MCF 10A (cell line): ENCODE data around the gene PFKFB3. TPM values are rescaled to one million over a fixed set of nuclear protein-coding genes. Genes with fewer than 3 reads are reported as not detected.

Experiments used
- BruUV-seq: library from RNA; stranded (reverse); fragments of 400-500 nt; replicated peaks from 2 replicates; lab custom pipeline; 2021; lab: Mats Ljungman, UMichigan
- CTCF ChIA-PET: fragments of 300-600 bp; sonication (Branson Sonifier 250); formaldehyde crosslinking; extraction: SDS; loops from one replicate; lab custom pipeline; 2021; ENCODE audit warnings: antibody characterized with exemption, inconsistent platforms; lab: Yijun Ruan, JAX
- POLR2A ChIA-PET: fragments of 300-600, 350-650 bp; sonication (Branson Sonifier 250); formaldehyde crosslinking; extraction: SDS; loops from one replicate; lab custom pipeline; 2020; ENCODE audit warnings: antibody characterized with exemption, inconsistent platforms; lab: Yijun Ruan, JAX
- DNase-seq: peaks from one replicate; pipeline ENCODE4 v3.0.0-alpha.2; 2018; ENCODE audit not compliant: unreplicated experiment
- H3K27ac Mint-ChIP-seq: one replicate; pipeline ENCODE4 v1.8.0; 2022; ENCODE audit warnings: mild to moderate bottlenecking, low read depth, mixed read lengths; ENCODE audit not compliant: unreplicated experiment
- H3K27me3 Mint-ChIP-seq: one replicate; pipeline ENCODE4 v1.8.0; 2022; ENCODE audit warnings: mixed read lengths; ENCODE audit not compliant: insufficient read depth, unreplicated experiment
- H3K36me3 Mint-ChIP-seq: one replicate; pipeline ENCODE4 v1.8.0; 2022; ENCODE audit warnings: mild to moderate bottlenecking, moderate library complexity, mixed read lengths; ENCODE audit not compliant: insufficient read depth, unreplicated experiment
- H3K4me1 Mint-ChIP-seq: one replicate; pipeline ENCODE4 v1.8.0; 2022; ENCODE audit warnings: mixed read lengths; ENCODE audit not compliant: insufficient read depth, unreplicated experiment
- H3K4me3 Mint-ChIP-seq: one replicate; pipeline ENCODE4 v1.8.0; 2022; ENCODE audit warnings: mild to moderate bottlenecking, moderate library complexity, mixed read lengths; ENCODE audit not compliant: unreplicated experiment
- H3K9me3 Mint-ChIP-seq: one replicate; pipeline ENCODE4 v1.8.0; 2022; ENCODE audit warnings: mixed read lengths; ENCODE audit not compliant: unreplicated experiment
- CTCF ChIP-seq: fragments of 200-600 bp; IDR thresholded peaks from one replicate; pipeline ENCODE4 v1.8.0; 2022; ENCODE audit warnings: antibody characterized with exemption, mild to moderate bottlenecking; ENCODE audit not compliant: unreplicated experiment
- intact Hi-C: fragments of 100-400 bp; cut with micrococcal nuclease; formaldehyde crosslinking; loops from 2 replicates; pipeline ENCODE4 v1.14.1; 2022
- total RNA-seq: library from RNA; stranded (reverse); gene quantifications from 2 replicates; pipeline ENCODE4 v1.2.3, GENCODE V29; 2022

Gene PFKFB3
- total RNA-seq, 1 experiment from 2014 or later, result 15.8 TPM

- intact Hi-C loops, result no loop called here
Observed at GRCh38 chr10:6201516-6201975, 1.2 kb upstream of the PFKFB3 start.

GRCh38 chr10:6202098-6202683, 541 bp upstream of the PFKFB3 start:
- Mint-ChIP-seq H3K36me3 (no peaks in the 10 kb centered on the region), H3K4me3 (peak overlapping the region; percentile 94), H3K9me3 (no peaks in the 10 kb centered on the region), H3K27me3 (no peaks in the 10 kb centered on the region), H3K4me1 (peaks cover 19% of the 10 kb centered on the region), H3K27ac (no peak overlapping the region)
- intact Hi-C loops, result loop anchor here (1.0 to 2.0 kb wide), 3 partner anchors 79 to 199 kb away; no protein-coding TSS in a partner anchor
- ChIA-PET POLR2A (interaction anchor here (0.5 to 6.9 kb wide), 14 partner anchors 39 to 760 kb away, joined by 3 to 100 read pairs (median 4); no protein-coding TSS in a partner anchor), CTCF (interaction anchor here (0.7 to 5.2 kb wide), 26 partner anchors 10 to 220 kb away, joined by 3 to 114 read pairs (median 4); no protein-coding TSS in a partner anchor)
- TF ChIP-seq CTCF, result no peak
- BruUV-seq, result no TSS peak
- DNase-seq, result no peak

More at GRCh38 chr10:6201516-6201975, 1.2 kb upstream of the PFKFB3 start:
- Mint-ChIP-seq H3K27ac (no peak overlapping the region), H3K36me3 (no peaks in the 10 kb centered on the region), H3K4me1 (peaks cover 19% of the 10 kb centered on the region), H3K9me3 (no peaks in the 10 kb centered on the region), H3K27me3 (no peaks in the 10 kb centered on the region), H3K4me3 (peak overlapping the region; percentile 94)
- ChIA-PET CTCF (interaction anchor here (0.8 to 5.2 kb wide), 10 partner anchors 9 to 207 kb away, joined by 3 to 114 read pairs (median 4); no protein-coding TSS in a partner anchor), POLR2A (interaction anchor here (0.9 to 6.9 kb wide), 6 partner anchors 74 to 204 kb away, joined by 3 to 100 read pairs (median 6); no protein-coding TSS in a partner anchor)
- TF ChIP-seq CTCF, result no peak
- no TSS peak for BruUV-seq
- peak; percentile 32 for DNase-seq

GRCh38 chr10:6203331-6204062, 765 bp downstream of the PFKFB3 start:
- H3K4me1 Mint-ChIP-seq, result peaks cover 19% of the 10 kb centered on the region
- peak; percentile 50 for DNase-seq
- BruUV-seq, result no TSS peak
- no peaks in the 10 kb centered on the region for H3K9me3 Mint-ChIP-seq
- ChIA-PET POLR2A (interaction anchor here (0.6 to 6.9 kb wide), 11 partner anchors 10 to 203 kb away, joined by 3 to 100 read pairs (median 6); no protein-coding TSS in a partner anchor), CTCF (interaction anchor here (0.6 to 5.2 kb wide), 16 partner anchors 13 to 199 kb away, joined by 3 to 114 read pairs (median 4); no protein-coding TSS in a partner anchor)
- H3K36me3 Mint-ChIP-seq, result no peaks in the 10 kb centered on the region
- H3K27me3 Mint-ChIP-seq, result no peaks in the 10 kb centered on the region
- TF ChIP-seq CTCF, result peak; percentile 33
- peak overlapping the region; percentile 94 for H3K4me3 Mint-ChIP-seq
- H3K27ac Mint-ChIP-seq, result no peak overlapping the region
- intact Hi-C loops, result loop anchor here (2.0 kb wide), 1 partner anchor 77 kb away; no protein-coding TSS in a partner anchor

GRCh38 chr10:6204063-6204340, 1.3 kb downstream of the PFKFB3 start:
- Mint-ChIP-seq H3K4me1 (peaks cover 19% of the 10 kb centered on the region), H3K9me3 (no peaks in the 10 kb centered on the region), H3K27me3 (no peaks in the 10 kb centered on the region), H3K36me3 (no peaks in the 10 kb centered on the region), H3K27ac (no peak overlapping the region), H3K4me3 (peak overlapping the region; percentile 94)
- no TSS peak for BruUV-seq
- peak; percentile 59 for DNase-seq
- ChIA-PET CTCF (interaction anchor here (0.6 to 2.6 kb wide), 6 partner anchors 15 to 198 kb away, joined by 3 to 20 read pairs (median 4); no protein-coding TSS in a partner anchor), POLR2A (interaction anchor here (0.7 to 6.9 kb wide), 12 partner anchors 9 to 202 kb away, joined by 3 to 100 read pairs (median 5); no protein-coding TSS in a partner anchor)
- intact Hi-C loops, result no loop called here
- no peak for TF ChIP-seq CTCF
